GM23338 (cell line): ENCODE results near the gene ERMARD. TPM values are rescaled to one million over a fixed set of nuclear protein-coding genes. Genes with fewer than 3 reads are reported as not detected.
A peak's percentile ranks its signal among the peaks of the same experiment; 100 is the strongest.

Experiments
- ATAC-seq: fragments of 200-7000 bp; cut with Tn5 transposase; 3 replicates; pipeline ENCODE4 v1.9.1; 2020
- DNase-seq: peaks from one replicate; pipeline ENCODE4 v3.0.0-alpha.2; 2015; ENCODE audit warnings: low spot score
- H2AFZ ChIP-seq: fragments of 200-600 bp; sonication (generic); 2 replicates; pipeline ENCODE4 v1.8.0; 2016; ENCODE audit warnings: antibody characterized with exemption, mild to moderate bottlenecking, moderate library complexity
- H3F3A ChIP-seq: fragments of 200-600 bp; sonication (generic); replicated peaks from 2 replicates; pipeline ENCODE4 v1.8.0; 2017; ENCODE audit warnings: antibody characterized with exemption, mixed run types, low read depth
- H3K27ac ChIP-seq: fragments of 200-600 bp; sonication (generic); 2 replicates; pipeline ENCODE4 v1.6.1; 2016; ENCODE audit warnings: low read depth
- H3K27me3 ChIP-seq: fragments of 200-600 bp; sonication (generic); 2 replicates; pipeline ENCODE4 v1.8.0; 2016; ENCODE audit warnings: mild to moderate bottlenecking, mixed run types, moderate library complexity; ENCODE audit not compliant: insufficient read depth
- H3K36me3 ChIP-seq: fragments of 200-600 bp; sonication (generic); 2 replicates; pipeline ENCODE4 v1.8.0; 2016; ENCODE audit warnings: mild to moderate bottlenecking; ENCODE audit not compliant: insufficient read depth
- H3K4me1 ChIP-seq: fragments of 200-600 bp; sonication (generic); 2 replicates; pipeline ENCODE4 v1.8.0; 2016; ENCODE audit warnings: mild to moderate bottlenecking, moderate library complexity; ENCODE audit not compliant: insufficient read depth
- H3K4me2 ChIP-seq: fragments of 200-600 bp; sonication (generic); 2 replicates; pipeline ENCODE4 v1.7.1; 2017; ENCODE audit warnings: mixed run types
- H3K4me3 ChIP-seq: fragments of 200-600 bp; sonication (generic); 2 replicates; pipeline ENCODE4 v1.6.1; 2016; ENCODE audit warnings: mixed run types
- H3K79me2 ChIP-seq: fragments of 200-600 bp; sonication (generic); replicated peaks from 2 replicates; pipeline ENCODE4 v1.8.0; 2017; ENCODE audit warnings: mild to moderate bottlenecking; ENCODE audit not compliant: insufficient read depth
- H3K9me2 ChIP-seq: fragments of 200-600 bp; sonication (generic); 2 replicates; pipeline ENCODE4 v1.8.0; 2017; ENCODE audit not compliant: insufficient read depth
- H4K20me1 ChIP-seq: fragments of 200-600 bp; sonication (generic); replicated peaks from 2 replicates; pipeline ENCODE4 v1.8.0; 2017; ENCODE audit warnings: mild to moderate bottlenecking; ENCODE audit not compliant: insufficient read depth
- H3K27ac Mint-ChIP-seq: 2 replicates; pipeline ENCODE4 v1.8.0; 2020; ENCODE audit warnings: inconsistent platforms, mild to moderate bottlenecking, moderate library complexity, mixed read lengths
- H3K27me3 Mint-ChIP-seq: 3 replicates; pipeline ENCODE4 v1.8.0; 2022; ENCODE audit warnings: low read depth, mild to moderate bottlenecking, moderate library complexity, mixed read lengths, inconsistent platforms; ENCODE audit not compliant: insufficient read depth, poor library complexity
- H3K36me3 Mint-ChIP-seq: 3 replicates; pipeline ENCODE4 v1.8.0; 2021; ENCODE audit warnings: low read depth, mild to moderate bottlenecking, inconsistent platforms, moderate library complexity, mixed read lengths
- H3K4me1 Mint-ChIP-seq: 3 replicates; pipeline ENCODE4 v1.8.0; 2020; ENCODE audit warnings: mild to moderate bottlenecking, inconsistent platforms, mixed read lengths
- H3K4me3 Mint-ChIP-seq: 3 replicates; pipeline ENCODE4 v1.8.0; 2021; ENCODE audit warnings: moderate library complexity, mild to moderate bottlenecking, inconsistent platforms, mixed read lengths
- H3K9me3 Mint-ChIP-seq: 3 replicates; pipeline ENCODE4 v1.8.0; 2020; ENCODE audit warnings: moderate library complexity, mild to moderate bottlenecking, inconsistent platforms, mixed read lengths
- CREB1 ChIP-seq: fragments of 250-450 bp; sonication (Bioruptor Pico); IDR thresholded peaks from 2 replicates; pipeline ENCODE4 v1.5.0; 2020; ENCODE audit warnings: low read depth, mild to moderate bottlenecking, moderate library complexity
- ETS1 ChIP-seq: IDR thresholded peaks from 2 replicates; pipeline ENCODE4 v1.6.1; 2016; ENCODE audit warnings: antibody characterized with exemption
- EZH2 ChIP-seq: fragments of 200-600 bp; sonication (generic); IDR thresholded peaks from one replicate; pipeline ENCODE4 v1.8.0; 2017; ENCODE audit warnings: antibody characterized with exemption, mild to moderate bottlenecking, low read depth; ENCODE audit not compliant: unreplicated experiment
- NANOG ChIP-seq: IDR thresholded peaks from 2 replicates; pipeline ENCODE4 v1.6.1; 2016; ENCODE audit warnings: antibody characterized with exemption, borderline replicate concordance
- POLR2AphosphoS5 ChIP-seq: IDR thresholded peaks from 2 replicates; pipeline ENCODE4 v1.6.1; 2016; ENCODE audit warnings: antibody characterized with exemption, low read depth
- REST ChIP-seq: IDR thresholded peaks from one replicate; pipeline ENCODE4 v1.6.1; 2018; ENCODE audit warnings: antibody characterized with exemption; ENCODE audit not compliant: unreplicated experiment
- STAT1 ChIP-seq: IDR thresholded peaks from one replicate; pipeline ENCODE4 v1.6.1; 2016; ENCODE audit warnings: antibody characterized with exemption; ENCODE audit not compliant: unreplicated experiment
- polyA plus RNA-seq: library from polyadenylated mRNA; unstranded; fragments of >200 nt; fragmentation: Nextera tagmentation; extraction: Ambion mirVana; gene quantifications from 2 replicates; pipeline ENCODE4 v1.2.1, GENCODE V29; 2016
- total RNA-seq: library from RNA; depleted of rRNA; stranded (reverse); fragments of >200 nt; shearing (Covaris generic); gene quantifications from 2 replicates; pipeline ENCODE4 v1.2.3, GENCODE V29; 2014
- TF ChIP-seq, protein P1 (sequence below): fragments of 250-450 bp; sonication (Bioruptor Pico); IDR thresholded peaks from 2 replicates; pipeline ENCODE4 v1.5.0; 2020; ENCODE audit warnings: mild to moderate bottlenecking, moderate library complexity

Gene ERMARD
- total and polyA plus RNA-seq, 2 experiments from 2014 or later: 7.6 to 8.6 TPM

DNA sequence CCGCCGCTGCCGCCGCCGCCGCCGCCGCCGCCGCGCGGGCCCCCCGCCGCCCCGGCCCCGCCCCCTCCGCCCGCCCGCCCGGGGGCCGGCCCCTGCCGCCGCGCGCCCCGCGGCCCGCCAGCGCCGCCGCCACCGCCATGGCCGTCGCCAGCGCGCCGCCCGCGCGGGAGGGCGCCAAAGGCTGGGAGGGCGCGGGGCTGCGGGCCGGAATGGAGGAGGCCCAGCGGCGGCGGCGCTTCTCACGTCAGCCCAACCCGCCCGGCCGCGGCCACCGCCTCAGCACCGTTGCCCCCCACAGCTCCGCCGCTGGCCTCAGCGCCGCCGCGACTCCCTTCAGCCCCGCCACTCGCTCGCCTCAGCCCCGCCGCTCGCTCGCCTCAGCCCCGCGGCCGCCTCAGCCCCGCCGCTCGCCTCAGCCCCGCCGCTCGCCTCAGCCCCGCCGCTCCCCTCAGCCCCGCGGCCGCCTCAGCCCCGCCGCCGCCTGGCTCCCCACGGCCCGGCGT, 27.4 kb upstream of the ERMARD start:
- H3K27me3 Mint-ChIP-seq: peaks cover 14% of the 10 kb centered on the region
- H3K79me2 ChIP-seq: peaks cover 44% of the 10 kb centered on the region
- H3K36me3 Mint-ChIP-seq: peaks cover 4% of the 10 kb centered on the region; the same call in 1 of the 3 replicates
- peaks cover 43% of the 10 kb centered on the region for H3K4me1 Mint-ChIP-seq
- peak overlapping the region; percentile 29; the same call in 1 of the 2 replicates for H3K4me3 ChIP-seq
- H3K9me3 Mint-ChIP-seq: no peaks in the 10 kb centered on the region
- no peaks in the 10 kb centered on the region; the same call in 1 of the 2 replicates for H3F3A ChIP-seq
- peaks cover 33% of the 10 kb centered on the region for H4K20me1 ChIP-seq
- H3K4me2 ChIP-seq: no peak overlapping the region
- no peak overlapping the region for H3K27ac ChIP-seq
- no peak overlapping the region for H2AFZ ChIP-seq
- H3K27ac Mint-ChIP-seq: no peak overlapping the region
- H3K9me2 ChIP-seq: no peaks in the 10 kb centered on the region
- DNase-seq (peak; percentile 61), ATAC-seq (peak; percentile 4; the same call in 2 of the 3 replicates)
- peaks cover 26% of the 10 kb centered on the region for H3K4me1 ChIP-seq
- TF ChIP-seq STAT1 (no peak), CREB1 (CRISPR knock-in tag) (no peak), EZH2 (no peak), REST (no peak), NANOG (no peak), POLR2AphosphoS5 (no peak; the same call in none of the 2 replicates), ETS1 (no peak)
- TF ChIP-seq, protein P1, sequence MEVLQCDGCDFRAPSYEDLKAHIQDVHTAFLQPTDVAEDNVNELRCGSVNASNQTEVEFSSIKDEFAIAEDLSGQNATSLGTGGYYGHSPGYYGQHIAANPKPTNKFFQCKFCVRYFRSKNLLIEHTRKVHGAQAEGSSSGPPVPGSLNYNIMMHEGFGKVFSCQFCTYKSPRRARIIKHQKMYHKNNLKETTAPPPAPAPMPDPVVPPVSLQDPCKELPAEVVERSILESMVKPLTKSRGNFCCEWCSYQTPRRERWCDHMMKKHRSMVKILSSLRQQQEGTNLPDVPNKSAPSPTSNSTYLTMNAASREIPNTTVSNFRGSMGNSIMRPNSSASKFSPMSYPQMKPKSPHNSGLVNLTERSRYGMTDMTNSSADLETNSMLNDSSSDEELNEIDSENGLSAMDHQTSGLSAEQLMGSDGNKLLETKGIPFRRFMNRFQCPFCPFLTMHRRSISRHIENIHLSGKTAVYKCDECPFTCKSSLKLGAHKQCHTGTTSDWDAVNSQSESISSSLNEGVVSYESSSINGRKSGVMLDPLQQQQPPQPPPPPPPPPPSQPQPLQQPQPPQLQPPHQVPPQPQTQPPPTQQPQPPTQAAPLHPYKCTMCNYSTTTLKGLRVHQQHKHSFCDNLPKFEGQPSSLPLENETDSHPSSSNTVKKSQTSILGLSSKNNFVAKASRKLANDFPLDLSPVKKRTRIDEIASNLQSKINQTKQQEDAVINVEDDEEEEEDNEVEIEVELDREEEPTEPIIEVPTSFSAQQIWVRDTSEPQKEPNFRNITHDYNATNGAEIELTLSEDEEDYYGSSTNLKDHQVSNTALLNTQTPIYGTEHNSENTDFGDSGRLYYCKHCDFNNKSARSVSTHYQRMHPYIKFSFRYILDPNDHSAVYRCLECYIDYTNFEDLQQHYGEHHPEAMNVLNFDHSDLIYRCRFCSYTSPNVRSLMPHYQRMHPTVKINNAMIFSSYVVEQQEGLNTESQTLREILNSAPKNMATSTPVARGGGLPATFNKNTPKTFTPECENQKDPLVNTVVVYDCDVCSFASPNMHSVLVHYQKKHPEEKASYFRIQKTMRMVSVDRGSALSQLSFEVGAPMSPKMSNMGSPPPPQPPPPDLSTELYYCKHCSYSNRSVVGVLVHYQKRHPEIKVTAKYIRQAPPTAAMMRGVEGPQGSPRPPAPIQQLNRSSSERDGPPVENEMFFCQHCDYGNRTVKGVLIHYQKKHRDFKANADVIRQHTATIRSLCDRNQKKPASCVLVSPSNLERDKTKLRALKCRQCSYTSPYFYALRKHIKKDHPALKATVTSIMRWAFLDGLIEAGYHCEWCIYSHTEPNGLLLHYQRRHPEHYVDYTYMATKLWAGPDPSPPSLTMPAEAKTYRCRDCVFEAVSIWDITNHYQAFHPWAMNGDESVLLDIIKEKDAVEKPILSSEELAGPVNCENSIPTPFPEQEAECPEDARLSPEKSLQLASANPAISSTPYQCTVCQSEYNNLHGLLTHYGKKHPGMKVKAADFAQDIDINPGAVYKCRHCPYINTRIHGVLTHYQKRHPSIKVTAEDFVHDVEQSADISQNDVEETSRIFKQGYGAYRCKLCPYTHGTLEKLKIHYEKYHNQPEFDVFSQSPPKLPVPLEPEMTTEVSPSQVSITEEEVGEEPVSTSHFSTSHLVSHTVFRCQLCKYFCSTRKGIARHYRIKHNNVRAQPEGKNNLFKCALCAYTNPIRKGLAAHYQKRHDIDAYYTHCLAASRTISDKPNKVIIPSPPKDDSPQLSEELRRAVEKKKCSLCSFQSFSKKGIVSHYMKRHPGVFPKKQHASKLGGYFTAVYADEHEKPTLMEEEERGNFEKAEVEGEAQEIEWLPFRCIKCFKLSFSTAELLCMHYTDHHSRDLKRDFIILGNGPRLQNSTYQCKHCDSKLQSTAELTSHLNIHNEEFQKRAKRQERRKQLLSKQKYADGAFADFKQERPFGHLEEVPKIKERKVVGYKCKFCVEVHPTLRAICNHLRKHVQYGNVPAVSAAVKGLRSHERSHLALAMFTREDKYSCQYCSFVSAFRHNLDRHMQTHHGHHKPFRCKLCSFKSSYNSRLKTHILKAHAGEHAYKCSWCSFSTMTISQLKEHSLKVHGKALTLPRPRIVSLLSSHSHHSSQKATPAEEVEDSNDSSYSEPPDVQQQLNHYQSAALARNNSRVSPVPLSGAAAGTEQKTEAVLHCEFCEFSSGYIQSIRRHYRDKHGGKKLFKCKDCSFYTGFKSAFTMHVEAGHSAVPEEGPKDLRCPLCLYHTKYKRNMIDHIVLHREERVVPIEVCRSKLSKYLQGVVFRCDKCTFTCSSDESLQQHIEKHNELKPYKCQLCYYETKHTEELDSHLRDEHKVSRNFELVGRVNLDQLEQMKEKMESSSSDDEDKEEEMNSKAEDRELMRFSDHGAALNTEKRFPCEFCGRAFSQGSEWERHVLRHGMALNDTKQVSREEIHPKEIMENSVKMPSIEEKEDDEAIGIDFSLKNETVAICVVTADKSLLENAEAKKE (CRISPR knock-in tag): no peak
- no peaks in the 10 kb centered on the region for H3K36me3 ChIP-seq
- peaks cover 11% of the 10 kb centered on the region for H3K27me3 ChIP-seq
- peak overlapping the region; percentile 63; the same call in 2 of the 3 replicates for H3K4me3 Mint-ChIP-seq
